ENCODE measurements around the gene CYP4F8.
"Not testable (repeated sequence)": the region's sequence is repeated elsewhere in the genome, so short reads cannot be mapped to it uniquely, and the experiment has no call there.

GRCh38 chr19:15650123-15650522, 35.1 kb downstream of the CYP4F8 start:
- not testable (repeated sequence) for TF ChIP-seq CTCF, POLR2AphosphoS5, POLR2A (IDR thresholded peaks at IDR 0.05)
